ENCODE measurements around the gene ATOH1.

DNA sequence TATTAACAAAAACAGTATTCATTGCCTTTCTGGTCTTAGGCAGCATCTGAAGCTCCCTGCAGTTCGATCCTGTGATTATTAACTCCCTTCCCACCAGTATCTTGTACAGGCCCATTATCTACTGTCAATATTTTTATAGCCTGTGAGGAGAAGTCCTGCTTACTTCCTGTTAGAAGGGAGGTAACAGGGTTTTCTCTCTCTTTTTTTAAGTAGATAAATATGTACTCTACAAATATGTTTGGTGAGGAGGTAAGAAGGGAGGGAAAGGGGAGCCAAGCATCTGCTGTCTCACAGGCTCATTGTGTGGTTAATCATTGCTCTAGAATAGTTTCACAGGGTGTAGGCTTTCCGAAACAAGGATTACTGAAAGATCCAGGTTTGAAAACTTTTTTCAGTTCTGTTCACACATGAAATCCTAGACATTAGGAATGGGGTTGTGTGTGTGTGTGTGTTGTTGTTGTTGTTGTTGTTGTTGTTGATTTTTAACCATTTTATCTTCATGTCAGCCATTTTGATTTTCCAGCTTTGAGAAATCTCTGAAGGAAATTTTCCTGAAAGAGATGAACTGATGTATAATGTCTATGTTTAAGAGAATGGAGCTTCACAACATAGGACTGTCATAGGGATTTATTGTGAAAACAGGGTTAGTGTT, 14.2 kb downstream of the ATOH1 start:
- TF ChIP-seq, protein P1, sequence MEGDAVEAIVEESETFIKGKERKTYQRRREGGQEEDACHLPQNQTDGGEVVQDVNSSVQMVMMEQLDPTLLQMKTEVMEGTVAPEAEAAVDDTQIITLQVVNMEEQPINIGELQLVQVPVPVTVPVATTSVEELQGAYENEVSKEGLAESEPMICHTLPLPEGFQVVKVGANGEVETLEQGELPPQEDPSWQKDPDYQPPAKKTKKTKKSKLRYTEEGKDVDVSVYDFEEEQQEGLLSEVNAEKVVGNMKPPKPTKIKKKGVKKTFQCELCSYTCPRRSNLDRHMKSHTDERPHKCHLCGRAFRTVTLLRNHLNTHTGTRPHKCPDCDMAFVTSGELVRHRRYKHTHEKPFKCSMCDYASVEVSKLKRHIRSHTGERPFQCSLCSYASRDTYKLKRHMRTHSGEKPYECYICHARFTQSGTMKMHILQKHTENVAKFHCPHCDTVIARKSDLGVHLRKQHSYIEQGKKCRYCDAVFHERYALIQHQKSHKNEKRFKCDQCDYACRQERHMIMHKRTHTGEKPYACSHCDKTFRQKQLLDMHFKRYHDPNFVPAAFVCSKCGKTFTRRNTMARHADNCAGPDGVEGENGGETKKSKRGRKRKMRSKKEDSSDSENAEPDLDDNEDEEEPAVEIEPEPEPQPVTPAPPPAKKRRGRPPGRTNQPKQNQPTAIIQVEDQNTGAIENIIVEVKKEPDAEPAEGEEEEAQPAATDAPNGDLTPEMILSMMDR (IDR thresholded peaks at IDR 0.05; ENCODE audit: low read depth, low read length, poor library complexity, severe bottlenecking) = no peak
- TF ChIP-seq EZH2phosphoT487 (IDR thresholded peaks at IDR 0.05; ENCODE audit: borderline replicate concordance, low read length) = no peak
